Prostate gland (tissue), 2 donors: ENCODE measurements around the gene GALNT13. TPM values are rescaled to one million over a fixed set of nuclear protein-coding genes. Genes with fewer than 3 reads are reported as not detected.

Experiments
- DNase-seq: peaks from one replicate; pipeline ENCODE4 v3.0.0-alpha.2; 2019; ENCODE audit warnings: low spot score
- H3K27ac ChIP-seq, 2 donors: fragments of 200-600 bp; sonication (generic); 2 replicates each; pipeline ENCODE4 v1.5.1; 2017 to 2019
- H3K27me3 ChIP-seq: fragments of 200-600 bp; sonication (generic); replicated peaks from 2 replicates; pipeline ENCODE4 v1.5.1; 2019; ENCODE audit not compliant: insufficient read depth
- H3K36me3 ChIP-seq, 2 donors: fragments of 200-600 bp; sonication (generic); 1 replicate in 1 of 2; 2 replicates in 1 of 2; pipeline versions ENCODE4 v1.5.1 to v1.8.1; 2017 to 2019
- H3K4me1 ChIP-seq: fragments of 200-600 bp; sonication (generic); replicated peaks from 2 replicates; pipeline ENCODE4 v1.5.1; 2019
- H3K4me3 ChIP-seq, 2 donors: fragments of 200-600 bp; sonication (generic); 2 replicates each; pipeline ENCODE4 v1.5.1; 2017 to 2019
- H3K9me3 ChIP-seq: fragments of 200-600 bp; sonication (generic); 2 replicates; pipeline ENCODE4 v1.5.1; 2017
- POLR2A ChIP-seq: fragments of 450-650 bp; IDR thresholded peaks from one replicate; pipeline ENCODE4 v1.6.1; 2016; ENCODE audit warnings: antibody characterized with exemption, mild to moderate bottlenecking
- POLR2AphosphoS5 ChIP-seq: sonication (generic); formaldehyde crosslinking; IDR thresholded peaks from one replicate; pipeline ENCODE4 v1.6.1; 2017; ENCODE audit warnings: antibody characterized with exemption
- WGBS: methylation state at CpG from one replicate; pipeline ENCODE4 v1.1.5; 2018; 5-methylcytosine and 5-hydroxymethylcytosine counted together
- intact Hi-C: fragments of 100-400 bp; cut with DNase I; formaldehyde crosslinking; loops from one replicate; pipeline ENCODE4 v1.14.2; 2022
- total RNA-seq, 2 donors: library from RNA; depleted of rRNA; stranded (reverse); fragments of >200 nt; gene quantifications; one replicate each; pipeline ENCODE4 v1.1.0, GENCODE V29; 2016
- TF ChIP-seq, protein P1 (sequence below), 4 experiments: fragments of 200-600 bp in 2 of 4; fragments of 450-650 bp in 2 of 4; sonication (generic) in 2 of 4; IDR thresholded peaks; 1 replicate in 3 of 4; 2 replicates in 1 of 4; pipeline ENCODE4 v1.5.1; 2016 to 2019; ENCODE audit warnings: antibody characterized with exemption in 4 of 4, mild to moderate bottlenecking in 2 of 4, moderate library complexity in 2 of 4

GALNT13 gene
- total RNA-seq, 2 donors from 2014 or later: 0.87 to 1.1 TPM

DNA sequence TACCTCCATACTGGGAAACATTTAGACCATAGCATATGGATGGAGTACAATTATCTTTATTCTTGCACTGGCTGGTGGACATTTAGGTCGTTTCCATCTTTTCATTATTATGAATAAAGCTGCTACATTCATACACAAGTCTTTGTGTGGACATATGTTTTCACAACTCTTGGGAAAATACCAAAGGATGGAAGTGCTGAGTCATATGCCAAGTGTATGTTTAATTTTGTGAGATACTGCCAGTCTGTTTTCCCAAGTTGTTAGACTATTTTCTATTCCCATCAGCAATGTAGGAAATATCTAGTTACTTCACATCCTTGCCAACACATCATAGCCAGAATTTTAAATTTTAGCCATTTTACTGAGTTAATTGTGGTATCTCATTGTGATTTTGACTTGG is 91.5 kb downstream of the GALNT13 start:
- Histone ChIP-seq H3K27me3 (no peaks in the 10 kb centered on the region), H3K36me3 (no peaks in the 10 kb centered on the region), H3K4me3 (no peak overlapping the region), H3K9me3 (no peaks in the 10 kb centered on the region), H3K27ac (no peak overlapping the region), H3K4me1 (no peaks in the 10 kb centered on the region)
- intact Hi-C loops: no loop called here
- TF ChIP-seq POLR2A (no peak), POLR2AphosphoS5 (no peak)
- TF ChIP-seq, protein P1, sequence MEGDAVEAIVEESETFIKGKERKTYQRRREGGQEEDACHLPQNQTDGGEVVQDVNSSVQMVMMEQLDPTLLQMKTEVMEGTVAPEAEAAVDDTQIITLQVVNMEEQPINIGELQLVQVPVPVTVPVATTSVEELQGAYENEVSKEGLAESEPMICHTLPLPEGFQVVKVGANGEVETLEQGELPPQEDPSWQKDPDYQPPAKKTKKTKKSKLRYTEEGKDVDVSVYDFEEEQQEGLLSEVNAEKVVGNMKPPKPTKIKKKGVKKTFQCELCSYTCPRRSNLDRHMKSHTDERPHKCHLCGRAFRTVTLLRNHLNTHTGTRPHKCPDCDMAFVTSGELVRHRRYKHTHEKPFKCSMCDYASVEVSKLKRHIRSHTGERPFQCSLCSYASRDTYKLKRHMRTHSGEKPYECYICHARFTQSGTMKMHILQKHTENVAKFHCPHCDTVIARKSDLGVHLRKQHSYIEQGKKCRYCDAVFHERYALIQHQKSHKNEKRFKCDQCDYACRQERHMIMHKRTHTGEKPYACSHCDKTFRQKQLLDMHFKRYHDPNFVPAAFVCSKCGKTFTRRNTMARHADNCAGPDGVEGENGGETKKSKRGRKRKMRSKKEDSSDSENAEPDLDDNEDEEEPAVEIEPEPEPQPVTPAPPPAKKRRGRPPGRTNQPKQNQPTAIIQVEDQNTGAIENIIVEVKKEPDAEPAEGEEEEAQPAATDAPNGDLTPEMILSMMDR (IDR thresholded peaks at IDR 0.05): no peak
- WGBS: 81% methylated on average over 1 of the region's 1 CpG
- no peak for DNase-seq

DNA sequence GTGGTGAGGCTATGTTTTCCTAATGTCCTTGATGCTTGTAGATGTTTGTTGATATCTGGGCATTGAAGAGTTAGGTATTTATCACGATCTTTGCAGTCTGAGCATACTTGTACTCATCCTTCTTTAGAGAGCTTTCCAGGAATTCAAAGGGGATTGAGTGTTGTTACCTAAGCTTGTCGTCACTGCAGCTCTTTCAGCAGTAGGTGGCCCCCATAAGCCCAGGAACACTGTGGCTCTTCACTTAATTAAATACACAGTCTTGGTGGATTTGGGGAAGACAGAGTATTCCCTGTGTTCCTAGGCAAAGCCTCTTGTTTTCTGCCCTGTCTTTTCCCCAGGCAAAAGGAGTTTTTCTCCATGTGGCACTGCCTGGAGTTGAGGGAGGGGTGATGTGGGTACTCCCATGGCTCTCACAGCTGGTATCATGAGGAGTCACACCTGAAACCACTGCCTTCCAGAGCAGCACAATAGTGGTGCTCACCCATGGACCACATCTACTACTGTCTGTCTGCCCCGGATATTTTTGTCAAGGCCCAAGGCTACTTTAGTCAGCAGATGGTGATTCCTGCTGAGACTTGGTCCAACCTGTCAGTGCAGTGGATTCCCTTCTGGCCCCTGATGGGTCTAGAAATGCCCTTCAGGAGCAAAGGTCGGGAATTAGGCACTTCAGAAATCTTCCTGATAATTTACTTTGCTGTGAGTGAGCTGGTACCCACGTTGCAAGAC is 95.7 kb downstream of the GALNT13 start:
- WGBS: 67% methylated on average over 5 of the region's 5 CpGs
- Histone ChIP-seq H3K36me3 (no peaks in the 10 kb centered on the region), H3K27me3 (no peaks in the 10 kb centered on the region), H3K9me3 (no peaks in the 10 kb centered on the region), H3K4me1 (no peaks in the 10 kb centered on the region), H3K27ac (no peak overlapping the region), H3K4me3 (no peak overlapping the region)
- TF ChIP-seq, protein P1 (IDR thresholded peaks at IDR 0.05): no peak
- TF ChIP-seq POLR2AphosphoS5: no peak
- TF ChIP-seq POLR2A: no peak
- no peak for DNase-seq
- intact Hi-C loops: no loop called here

DNA sequence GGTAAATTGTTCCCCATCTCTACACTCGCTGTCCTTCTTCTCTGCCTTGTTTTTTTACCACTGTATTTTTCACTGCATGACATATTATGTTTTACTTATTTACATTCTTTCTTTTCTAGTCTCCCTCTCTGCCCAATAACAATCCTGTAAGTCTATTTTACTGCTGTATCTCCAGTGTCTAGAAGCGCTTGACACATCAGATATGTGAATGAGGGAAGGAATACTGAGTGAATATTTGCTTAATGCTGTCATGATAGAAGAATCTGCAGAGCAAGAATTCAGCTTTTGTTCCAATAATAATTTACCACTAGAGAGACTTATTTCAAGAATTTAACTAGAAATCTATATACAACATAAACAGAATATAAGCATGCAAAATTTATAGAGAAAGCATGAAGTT is 99.5 kb downstream of the GALNT13 start:
- Histone ChIP-seq H3K36me3 (no peaks in the 10 kb centered on the region), H3K4me1 (no peaks in the 10 kb centered on the region), H3K4me3 (no peak overlapping the region), H3K27ac (no peak overlapping the region), H3K9me3 (no peaks in the 10 kb centered on the region), H3K27me3 (no peaks in the 10 kb centered on the region)
- intact Hi-C loops: no loop called here
- DNase-seq: no peak
- WGBS: 35% methylated on average over 2 of the region's 2 CpGs
- no peak for TF ChIP-seq POLR2A
- TF ChIP-seq, protein P1 (IDR thresholded peaks at IDR 0.05): no peak
- no peak for TF ChIP-seq POLR2AphosphoS5

DNA sequence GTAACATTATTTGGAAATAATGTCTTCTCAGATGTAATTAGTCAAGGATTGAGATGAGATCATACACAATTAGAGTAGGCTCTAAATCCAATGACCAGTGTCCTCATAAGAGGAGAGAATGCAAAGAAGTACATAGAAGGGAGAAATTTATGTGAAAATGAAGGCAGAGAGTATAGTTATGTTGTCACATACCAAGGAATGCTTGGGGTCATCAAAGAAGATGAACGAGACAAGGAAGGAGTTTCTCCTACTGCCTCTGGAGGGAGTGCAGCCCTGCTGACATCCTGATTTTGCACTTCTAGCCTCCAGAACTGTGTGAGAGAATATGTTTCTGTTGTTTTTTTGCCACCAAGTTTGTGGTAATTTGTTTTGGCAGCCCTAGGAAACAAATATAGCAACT is 100.1 kb downstream of the GALNT13 start:
- Histone ChIP-seq H3K4me1 (no peaks in the 10 kb centered on the region), H3K4me3 (no peak overlapping the region), H3K36me3 (no peaks in the 10 kb centered on the region), H3K27ac (no peak overlapping the region), H3K27me3 (no peaks in the 10 kb centered on the region), H3K9me3 (no peaks in the 10 kb centered on the region)
- DNase-seq: no peak
- TF ChIP-seq POLR2AphosphoS5 (no peak), POLR2A (no peak)
- TF ChIP-seq, protein P1 (IDR thresholded peaks at IDR 0.05): no peak
- WGBS: 24% methylated on average over 1 of the region's 1 CpG
- intact Hi-C loops: no loop called here

DNA sequence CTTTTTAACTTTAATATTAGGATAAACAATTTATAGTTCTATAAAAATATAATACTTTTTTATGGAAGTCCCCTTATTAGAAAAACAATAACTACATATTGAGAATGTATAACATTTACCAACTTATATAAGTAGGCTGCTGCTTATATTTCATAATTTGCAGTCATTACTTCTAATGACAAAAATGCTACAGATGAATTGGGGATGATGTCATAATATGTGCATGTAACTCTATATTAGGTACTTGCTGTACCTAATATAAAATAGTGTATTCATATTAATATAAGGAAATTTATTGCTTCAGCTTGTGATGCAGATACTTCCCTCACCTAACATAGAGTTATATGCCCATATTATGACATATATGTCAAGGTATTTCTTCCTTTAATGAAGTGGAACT is 100.7 kb downstream of the GALNT13 start:
- Histone ChIP-seq H3K4me3 (no peak overlapping the region), H3K36me3 (no peaks in the 10 kb centered on the region), H3K9me3 (no peaks in the 10 kb centered on the region), H3K27ac (no peak overlapping the region), H3K27me3 (no peaks in the 10 kb centered on the region), H3K4me1 (no peaks in the 10 kb centered on the region)
- TF ChIP-seq, protein P1 (IDR thresholded peaks at IDR 0.05): no peak
- TF ChIP-seq POLR2AphosphoS5 (no peak), POLR2A (no peak)
- intact Hi-C loops: no loop called here
- no peak for DNase-seq
